Measurements from ENCODE around the gene SETBP1. TPM values are rescaled to one million over a fixed set of nuclear protein-coding genes. Genes with fewer than 3 reads are reported as not detected.

The SETBP1 gene
- total and polyA plus RNA-seq, 4 donors = 1.3 to 85.0 (median 24.1) TPM

GRCh38 chr18:45034179-45034578 lies 353.5 kb downstream of the SETBP1 start:
- Histone ChIP-seq H3K9me3 (ENCODE audit: control insufficient read depth, low read length) (no peaks in the 10 kb centered on the region), H3K4me1 (ENCODE audit: control insufficient read depth in 1 of 2, insufficient read depth in 2 of 2, low read length in 2 of 2) (no peaks in the 10 kb centered on the region), H3K27ac (ENCODE audit: low read depth in 1 of 2, low read length in 2 of 2) (no peak overlapping the region), H3K27me3 (ENCODE audit: control insufficient read depth in 1 of 2, insufficient read depth in 2 of 2, low read length in 1 of 2) (no peaks in the 10 kb centered on the region), H3K36me3 (ENCODE audit: control insufficient read depth in 1 of 2, insufficient read depth in 2 of 2, low read length in 1 of 2) (peaks cover 0 to 3% of the 10 kb centered on the region in 2 donors), H3K4me3 (ENCODE audit: low read length in 2 of 2) (no peak overlapping the region)
- no peak for ATAC-seq (ENCODE audit: low FRiP score)
- WGBS, 2 donors = 84 to 86% methylated on average over 8 of the region's 8 CpGs
- intact Hi-C loops (cut with DNase I) = no loop called here
- DNase-seq = no peak

- 92 to 99% methylated on average over 2 of the region's 2 CpGs for WGBS, 2 donors
- Histone ChIP-seq H3K4me3 (ENCODE audit: low read length in 2 of 2) (no peak overlapping the region), H3K9me3 (ENCODE audit: control insufficient read depth, low read length) (no peaks in the 10 kb centered on the region), H3K27ac (ENCODE audit: low read depth in 1 of 2, low read length in 2 of 2) (no peak overlapping the region), H3K36me3 (ENCODE audit: control insufficient read depth in 1 of 2, insufficient read depth in 2 of 2, low read length in 1 of 2) (peaks cover 0 to 3% of the 10 kb centered on the region in 2 donors), H3K27me3 (ENCODE audit: control insufficient read depth in 1 of 2, insufficient read depth in 2 of 2, low read length in 1 of 2) (no peaks in the 10 kb centered on the region), H3K4me1 (ENCODE audit: control insufficient read depth in 1 of 2, insufficient read depth in 2 of 2, low read length in 2 of 2) (no peaks in the 10 kb centered on the region)
- intact Hi-C loops (cut with DNase I) = no loop called here
- DNase-seq (no peak), ATAC-seq (ENCODE audit: low FRiP score) (no peak)
Observed at GRCh38 chr18:45037618-45038017, 356.9 kb downstream of the SETBP1 start.

DNA sequence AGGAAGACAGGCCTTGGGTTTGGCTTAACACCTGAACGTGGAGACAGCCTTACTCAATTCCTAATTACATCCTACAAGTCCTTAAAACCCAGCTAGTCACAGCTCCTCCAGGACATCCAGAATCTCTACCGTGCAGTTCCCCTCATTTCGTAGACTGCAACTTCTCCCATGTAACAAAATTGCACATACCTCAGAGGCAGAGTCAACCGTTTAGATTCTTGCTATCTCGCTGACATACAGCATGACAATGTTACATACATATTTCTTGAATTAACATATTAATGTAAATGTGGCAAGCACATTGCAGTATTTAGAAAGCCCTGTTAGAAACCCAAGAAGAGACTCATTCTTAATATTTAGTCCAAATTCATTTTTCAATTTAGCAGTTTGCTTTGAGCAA lies 358.7 kb downstream of the SETBP1 start:
- no peak overlapping the region for H3K4me3 ChIP-seq (ENCODE audit: low read length in 2 of 2)
- no peaks in the 10 kb centered on the region for H3K9me3 ChIP-seq (ENCODE audit: control insufficient read depth, low read length)
- no peaks in the 10 kb centered on the region for H3K27me3 ChIP-seq (ENCODE audit: control insufficient read depth in 1 of 2, insufficient read depth in 2 of 2, low read length in 1 of 2)
- H3K27ac ChIP-seq (ENCODE audit: low read depth in 1 of 2, low read length in 2 of 2) = no peak overlapping the region
- no peak for ATAC-seq (ENCODE audit: low FRiP score)
- intact Hi-C loops (cut with DNase I) = no loop called here
- no peak for DNase-seq
- 73 to 91% methylated on average over 5 of the region's 5 CpGs for WGBS, 2 donors
- no peaks in the 10 kb centered on the region for H3K4me1 ChIP-seq (ENCODE audit: control insufficient read depth in 1 of 2, insufficient read depth in 2 of 2, low read length in 2 of 2)
- H3K36me3 ChIP-seq (ENCODE audit: control insufficient read depth in 1 of 2, insufficient read depth in 2 of 2, low read length in 1 of 2) = peaks cover 0 to 3% of the 10 kb centered on the region in 2 donors

- Histone ChIP-seq H3K9me3 (ENCODE audit: control insufficient read depth, low read length) (no peaks in the 10 kb centered on the region), H3K4me3 (ENCODE audit: low read length in 2 of 2) (no peak overlapping the region), H3K27ac (ENCODE audit: low read depth in 1 of 2, low read length in 2 of 2) (no peak overlapping the region), H3K4me1 (ENCODE audit: control insufficient read depth in 1 of 2, insufficient read depth in 2 of 2, low read length in 2 of 2) (no peaks in the 10 kb centered on the region), H3K27me3 (ENCODE audit: control insufficient read depth in 1 of 2, insufficient read depth in 2 of 2, low read length in 1 of 2) (no peaks in the 10 kb centered on the region), H3K36me3 (ENCODE audit: control insufficient read depth in 1 of 2, insufficient read depth in 2 of 2, low read length in 1 of 2) (peaks cover 0 to 3% of the 10 kb centered on the region in 2 donors)
- 79 to 93% methylated on average over 1 of the region's 1 CpG for WGBS, 2 donors
- intact Hi-C loops (cut with DNase I) = no loop called here
- ATAC-seq (ENCODE audit: low FRiP score) (no peak), DNase-seq (no peak)
Observed at GRCh38 chr18:45040879-45041278, 360.2 kb downstream of the SETBP1 start.

GRCh38 chr18:45044787-45045186 lies 364.1 kb downstream of the SETBP1 start:
- Histone ChIP-seq H3K4me3 (ENCODE audit: low read length in 2 of 2) (no peak overlapping the region), H3K27me3 (ENCODE audit: control insufficient read depth in 1 of 2, insufficient read depth in 2 of 2, low read length in 1 of 2) (no peaks in the 10 kb centered on the region), H3K36me3 (ENCODE audit: control insufficient read depth in 1 of 2, insufficient read depth in 2 of 2, low read length in 1 of 2) (no peaks in the 10 kb centered on the region), H3K4me1 (ENCODE audit: control insufficient read depth in 1 of 2, insufficient read depth in 2 of 2, low read length in 2 of 2) (no peaks in the 10 kb centered on the region), H3K9me3 (ENCODE audit: control insufficient read depth, low read length) (no peaks in the 10 kb centered on the region), H3K27ac (ENCODE audit: low read depth in 1 of 2, low read length in 2 of 2) (no peak overlapping the region)
- intact Hi-C loops (cut with DNase I) = no loop called here
- no peak for ATAC-seq (ENCODE audit: low FRiP score)
- no peak for DNase-seq
- WGBS, 2 donors = 94 to 97% methylated on average over 7 of the region's 7 CpGs

GRCh38 chr18:45046228-45046627 lies 365.5 kb downstream of the SETBP1 start:
- intact Hi-C loops (cut with DNase I) = no loop called here
- Histone ChIP-seq H3K36me3 (ENCODE audit: control insufficient read depth in 1 of 2, insufficient read depth in 2 of 2, low read length in 1 of 2) (no peaks in the 10 kb centered on the region), H3K4me1 (ENCODE audit: control insufficient read depth in 1 of 2, insufficient read depth in 2 of 2, low read length in 2 of 2) (peaks cover 0 to 2% of the 10 kb centered on the region in 2 donors), H3K9me3 (ENCODE audit: control insufficient read depth, low read length) (no peaks in the 10 kb centered on the region), H3K4me3 (ENCODE audit: low read length in 2 of 2) (no peak overlapping the region), H3K27me3 (ENCODE audit: control insufficient read depth in 1 of 2, insufficient read depth in 2 of 2, low read length in 1 of 2) (no peaks in the 10 kb centered on the region), H3K27ac (ENCODE audit: low read depth in 1 of 2, low read length in 2 of 2) (no peak overlapping the region)
- DNase-seq (no peak), ATAC-seq (ENCODE audit: low FRiP score) (no peak)
- 90 to 93% methylated on average over 3 of the region's 3 CpGs for WGBS, 2 donors

DNA sequence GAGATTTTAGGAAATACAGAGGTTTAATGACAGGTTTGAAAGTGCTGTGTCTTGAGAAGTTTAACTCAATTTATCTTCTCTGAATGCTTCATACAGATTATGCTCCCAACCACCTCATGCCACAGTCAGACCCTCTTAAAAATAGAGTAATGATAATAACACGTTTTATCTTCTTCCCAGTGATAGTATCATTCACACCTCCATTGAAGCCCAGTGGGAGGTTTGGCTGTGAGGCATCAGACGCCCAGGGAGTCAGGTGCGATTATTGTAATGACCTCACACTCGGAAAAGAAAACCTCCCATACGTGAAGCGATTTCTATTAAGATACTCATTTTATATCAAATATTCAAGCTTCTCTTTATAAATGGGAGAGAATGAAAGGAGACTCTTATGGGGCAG lies 366.3 kb downstream of the SETBP1 start:
- Histone ChIP-seq H3K36me3 (ENCODE audit: control insufficient read depth in 1 of 2, insufficient read depth in 2 of 2, low read length in 1 of 2) (no peaks in the 10 kb centered on the region), H3K27ac (ENCODE audit: low read depth in 1 of 2, low read length in 2 of 2) (no peak overlapping the region), H3K4me3 (ENCODE audit: low read length in 2 of 2) (no peak overlapping the region), H3K4me1 (ENCODE audit: control insufficient read depth in 1 of 2, insufficient read depth in 2 of 2, low read length in 2 of 2) (peaks cover 0 to 2% of the 10 kb centered on the region in 2 donors), H3K9me3 (ENCODE audit: control insufficient read depth, low read length) (no peaks in the 10 kb centered on the region), H3K27me3 (ENCODE audit: control insufficient read depth in 1 of 2, insufficient read depth in 2 of 2, low read length in 1 of 2) (no peaks in the 10 kb centered on the region)
- 93 to 95% methylated on average over 6 of the region's 6 CpGs for WGBS, 2 donors
- DNase-seq = no peak
- no peak for ATAC-seq (ENCODE audit: low FRiP score)
- intact Hi-C loops (cut with DNase I) = no loop called here

GRCh38 chr18:45049578-45050319 lies 369.1 kb downstream of the SETBP1 start:
- no peak for ATAC-seq (ENCODE audit: low FRiP score)
- Histone ChIP-seq H3K4me3 (ENCODE audit: low read length in 2 of 2) (no peak overlapping the region), H3K27ac (ENCODE audit: low read depth in 1 of 2, low read length in 2 of 2) (no peak overlapping the region), H3K9me3 (ENCODE audit: control insufficient read depth, low read length) (no peaks in the 10 kb centered on the region), H3K27me3 (ENCODE audit: control insufficient read depth in 1 of 2, insufficient read depth in 2 of 2, low read length in 1 of 2) (no peaks in the 10 kb centered on the region), H3K36me3 (ENCODE audit: control insufficient read depth in 1 of 2, insufficient read depth in 2 of 2, low read length in 1 of 2) (no peaks in the 10 kb centered on the region), H3K4me1 (ENCODE audit: control insufficient read depth in 1 of 2, insufficient read depth in 2 of 2, low read length in 2 of 2) (peaks cover 0 to 2% of the 10 kb centered on the region in 2 donors)
- no peak for DNase-seq
- intact Hi-C loops (cut with DNase I) = no loop called here
- 89 to 92% methylated on average over 4 of the region's 4 CpGs for WGBS, 2 donors
